SU-DHL-6 (cell line): ENCODE measurements around the gene WFIKKN2.

Experiments
- H2AFZ ChIP-seq: fragments of 200-600 bp; sonication (generic); 2 replicates; pipeline ENCODE4 v1.6.1; 2014; ENCODE audit warnings: low read depth, mild to moderate bottlenecking, moderate library complexity, mixed read lengths, antibody characterized with exemption, low read length; ENCODE audit not compliant: severe bottlenecking
- H3F3A ChIP-seq: fragments of 200-600 bp; shearing (Covaris generic); 2 replicates; pipeline ENCODE4 v1.6.0; 2016; ENCODE audit warnings: antibody characterized with exemption, mild to moderate bottlenecking; ENCODE audit not compliant: insufficient read depth
- H3K27ac ChIP-seq: fragments of 200-600 bp; sonication (generic); 2 replicates; pipeline ENCODE4 v1.5.1; 2016; ENCODE audit warnings: low read depth, mild to moderate bottlenecking, low read length, moderate library complexity, mixed read lengths
- H3K27me3 ChIP-seq: fragments of 200-600 bp; sonication (generic), shearing (Covaris generic); 2 replicates; pipeline ENCODE4 v1.6.0; 2014; ENCODE audit warnings: mild to moderate bottlenecking, low read length
- H3K36me3 ChIP-seq: fragments of 200-600 bp; sonication (generic); 2 replicates; pipeline ENCODE4 v1.6.1; 2014; ENCODE audit warnings: mild to moderate bottlenecking, low read length, mixed read lengths
- H3K4me2 ChIP-seq: fragments of 300-600, 200-600 bp; shearing (Covaris generic), sonication (generic); 2 replicates; pipeline ENCODE4 v1.6.0; 2014; ENCODE audit warnings: low read length, low read depth, mild to moderate bottlenecking; ENCODE audit not compliant: poor library complexity, severe bottlenecking
- H3K4me3 ChIP-seq: fragments of 200-600 bp; sonication (generic); 2 replicates; pipeline ENCODE4 v1.5.1; 2014; ENCODE audit warnings: antibody characterized with exemption, low read length, mild to moderate bottlenecking, mixed read lengths; ENCODE audit not compliant: insufficient read depth, poor library complexity, severe bottlenecking
- H3K79me2 ChIP-seq: fragments of 200-600 bp; sonication (generic); 2 replicates; pipeline ENCODE4 v1.6.1; 2014; ENCODE audit warnings: mild to moderate bottlenecking, low read length, moderate library complexity; ENCODE audit not compliant: insufficient read depth
- H3K9ac ChIP-seq: fragments of 200-600 bp; sonication (generic); 2 replicates; pipeline ENCODE4 v1.7.0; 2014; ENCODE audit warnings: mild to moderate bottlenecking, low read length
- H3K9me2 ChIP-seq: fragments of 200-600 bp; sonication (generic); replicated peaks from 2 replicates; pipeline ENCODE4 v1.6.1; 2014; ENCODE audit warnings: low read length; ENCODE audit not compliant: insufficient read depth
- H3K9me3 ChIP-seq: fragments of 200-600 bp; sonication (generic); 2 replicates; pipeline ENCODE4 v1.6.1; 2014; ENCODE audit warnings: low read length, mixed read lengths; ENCODE audit not compliant: insufficient read depth
- H4K20me1 ChIP-seq: fragments of 200-600 bp; sonication (generic); 2 replicates; pipeline ENCODE4 v1.6.1; 2014; ENCODE audit warnings: low read depth, mild to moderate bottlenecking, antibody characterized with exemption, low read length, moderate library complexity, mixed read lengths
- CTCF ChIP-seq: fragments of 200-600 bp; sonication (generic); IDR thresholded peaks from one replicate; pipeline ENCODE4 v1.5.1; 2017; ENCODE audit warnings: antibody characterized with exemption, mild to moderate bottlenecking, low read length, moderate library complexity; ENCODE audit not compliant: insufficient read depth, poor library complexity, severe bottlenecking
- EZH2phosphoT487 ChIP-seq: fragments of 200-600 bp; sonication (generic), shearing (Covaris generic); conservative IDR thresholded peaks from 2 replicates; pipeline ENCODE4 v1.6.1; 2018; ENCODE audit warnings: mild to moderate bottlenecking, antibody characterized with exemption, low read length, moderate library complexity, mixed read lengths

WFIKKN2 gene

GRCh38 chr17:50867363-50868139 is 32.2 kb downstream of the WFIKKN2 start:
- Histone ChIP-seq H3K4me3 (peak overlapping the region; percentile 66), H3K9ac (peak overlapping the region; percentile 69), H3F3A (peaks cover 13% of the 10 kb centered on the region), H3K79me2 (peaks cover 10% of the 10 kb centered on the region; the same call in 1 of the 2 replicates), H3K27me3 (no peaks in the 10 kb centered on the region), H3K4me2 (peak overlapping the region; percentile 86), H4K20me1 (peaks cover 9% of the 10 kb centered on the region; the same call in 1 of the 2 replicates), H3K9me2 (no peaks in the 10 kb centered on the region), H3K27ac (peak overlapping the region; percentile 95), H3K36me3 (0 out of 2 replicates have a peak, but pooled peaks cover 3% of the 10 kb centered on the region), H2AFZ (peak overlapping the region; percentile 94), H3K9me3 (no peaks in the 10 kb centered on the region)
- TF ChIP-seq EZH2phosphoT487 (no peak), CTCF (no peak)

- peak overlapping the region; percentile 94 for H2AFZ ChIP-seq
- peak overlapping the region; percentile 69 for H3K9ac ChIP-seq
Measured at GRCh38 chr17:50868140-50868438, 32.7 kb downstream of the WFIKKN2 start.

GRCh38 chr17:50868602-50869001 is 33.2 kb downstream of the WFIKKN2 start:
- Histone ChIP-seq H3K9ac (no peak overlapping the region), H3K36me3 (no peaks in the 10 kb centered on the region), H3F3A (peaks cover 12% of the 10 kb centered on the region), H3K4me3 (no peak overlapping the region), H3K4me2 (peak overlapping the region; percentile 86), H3K27me3 (no peaks in the 10 kb centered on the region), H3K79me2 (peaks cover 10% of the 10 kb centered on the region; the same call in 1 of the 2 replicates), H4K20me1 (peaks cover 9% of the 10 kb centered on the region; the same call in 1 of the 2 replicates), H3K27ac (no peak overlapping the region), H3K9me2 (no peaks in the 10 kb centered on the region), H2AFZ (no peak overlapping the region), H3K9me3 (no peaks in the 10 kb centered on the region)
- TF ChIP-seq CTCF (no peak), EZH2phosphoT487 (no peak)

More at GRCh38 chr17:50868140-50868438, 32.7 kb downstream of the WFIKKN2 start:
- Histone ChIP-seq H3K27me3 (no peaks in the 10 kb centered on the region), H3K36me3 (no peaks in the 10 kb centered on the region), H3K9me3 (no peaks in the 10 kb centered on the region), H3K79me2 (peaks cover 10% of the 10 kb centered on the region; the same call in 1 of the 2 replicates), H3K4me3 (peak overlapping the region; percentile 66), H3F3A (peaks cover 12% of the 10 kb centered on the region), H3K27ac (peak overlapping the region; percentile 95), H4K20me1 (peaks cover 9% of the 10 kb centered on the region; the same call in 1 of the 2 replicates), H3K4me2 (peak overlapping the region; percentile 86), H3K9me2 (no peaks in the 10 kb centered on the region)
- TF ChIP-seq CTCF: no peak
- TF ChIP-seq EZH2phosphoT487: no peak
